Measurements from ENCODE around the gene SLC25A21.

DNA sequence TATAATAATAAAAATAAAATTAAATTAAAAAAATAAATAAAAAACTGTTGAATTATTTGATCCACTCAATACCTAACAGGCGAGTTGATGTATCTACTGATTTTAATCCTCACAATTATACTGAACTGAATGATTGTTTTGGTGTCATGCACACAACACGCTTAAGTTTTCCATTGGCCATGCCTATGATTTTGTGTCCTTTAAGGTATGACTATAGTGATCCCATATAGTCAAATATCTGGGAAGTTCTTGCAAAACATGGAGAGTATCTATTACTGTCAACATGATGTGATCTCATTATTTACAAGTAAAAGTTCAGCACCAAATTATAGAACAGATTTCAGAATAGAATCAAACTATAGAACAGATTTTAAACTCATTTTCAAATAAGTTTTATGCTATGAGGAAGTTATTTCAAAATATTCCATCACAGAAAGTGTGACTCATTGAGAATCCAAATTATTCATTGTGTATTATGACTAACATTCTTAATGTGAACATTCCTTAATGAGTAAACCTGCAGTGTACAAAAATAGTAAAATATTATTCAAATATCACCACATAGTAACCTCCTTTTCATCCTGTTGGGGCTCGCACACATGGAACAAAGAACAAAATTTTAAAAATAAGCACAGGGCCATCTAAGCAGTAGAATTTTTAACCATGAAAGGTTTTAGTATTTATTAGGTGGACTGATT lies 190.4 kb downstream of the SLC25A21 start:
- no peak for TF ChIP-seq SIN3A (IDR thresholded peaks at IDR 0.05; ENCODE audit: borderline replicate concordance, insufficient read depth, low read length)
- no peak for TF ChIP-seq TAF1 (IDR thresholded peaks at IDR 0.05; ENCODE audit: borderline replicate concordance, insufficient read depth, low read length)
- TF ChIP-seq, protein P1, sequence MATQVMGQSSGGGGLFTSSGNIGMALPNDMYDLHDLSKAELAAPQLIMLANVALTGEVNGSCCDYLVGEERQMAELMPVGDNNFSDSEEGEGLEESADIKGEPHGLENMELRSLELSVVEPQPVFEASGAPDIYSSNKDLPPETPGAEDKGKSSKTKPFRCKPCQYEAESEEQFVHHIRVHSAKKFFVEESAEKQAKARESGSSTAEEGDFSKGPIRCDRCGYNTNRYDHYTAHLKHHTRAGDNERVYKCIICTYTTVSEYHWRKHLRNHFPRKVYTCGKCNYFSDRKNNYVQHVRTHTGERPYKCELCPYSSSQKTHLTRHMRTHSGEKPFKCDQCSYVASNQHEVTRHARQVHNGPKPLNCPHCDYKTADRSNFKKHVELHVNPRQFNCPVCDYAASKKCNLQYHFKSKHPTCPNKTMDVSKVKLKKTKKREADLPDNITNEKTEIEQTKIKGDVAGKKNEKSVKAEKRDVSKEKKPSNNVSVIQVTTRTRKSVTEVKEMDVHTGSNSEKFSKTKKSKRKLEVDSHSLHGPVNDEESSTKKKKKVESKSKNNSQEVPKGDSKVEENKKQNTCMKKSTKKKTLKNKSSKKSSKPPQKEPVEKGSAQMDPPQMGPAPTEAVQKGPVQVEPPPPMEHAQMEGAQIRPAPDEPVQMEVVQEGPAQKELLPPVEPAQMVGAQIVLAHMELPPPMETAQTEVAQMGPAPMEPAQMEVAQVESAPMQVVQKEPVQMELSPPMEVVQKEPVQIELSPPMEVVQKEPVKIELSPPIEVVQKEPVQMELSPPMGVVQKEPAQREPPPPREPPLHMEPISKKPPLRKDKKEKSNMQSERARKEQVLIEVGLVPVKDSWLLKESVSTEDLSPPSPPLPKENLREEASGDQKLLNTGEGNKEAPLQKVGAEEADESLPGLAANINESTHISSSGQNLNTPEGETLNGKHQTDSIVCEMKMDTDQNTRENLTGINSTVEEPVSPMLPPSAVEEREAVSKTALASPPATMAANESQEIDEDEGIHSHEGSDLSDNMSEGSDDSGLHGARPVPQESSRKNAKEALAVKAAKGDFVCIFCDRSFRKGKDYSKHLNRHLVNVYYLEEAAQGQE (IDR thresholded peaks at IDR 0.05; ENCODE audit: insufficient read depth in 1 of 2, low read depth in 2 of 2, low read length in 2 of 2), result no peak
